SK-N-SH (cell line): ENCODE measurements around the gene CMC2. TPM values are rescaled to one million over a fixed set of nuclear protein-coding genes. Genes with fewer than 3 reads are reported as not detected.

ENCODE experiments used
- CTCF ChIA-PET: fragments of 300-600, 350-600 bp; formaldehyde crosslinking; extraction: SDS; loops from one replicate; lab custom pipeline; 2021; lab: Yijun Ruan, JAX
- POLR2A ChIA-PET: fragments of 350-600 bp; sonication (Branson Sonifier 250); formaldehyde crosslinking; extraction: SDS; loops from one replicate; lab custom pipeline; 2020; ENCODE audit warnings: antibody characterized with exemption, inconsistent platforms; lab: Yijun Ruan, JAX
- DNase-seq: peaks from one replicate; pipeline ENCODE4 v3.0.0; 2012
- H2AFZ ChIP-seq: fragments of 200-600 bp; sonication (generic); 2 replicates; pipeline ENCODE4 v1.8.1; 2016; ENCODE audit warnings: antibody characterized with exemption, mild to moderate bottlenecking, low read depth
- H3F3A ChIP-seq: fragments of 200-600 bp; sonication (generic); replicated peaks from 2 replicates; pipeline ENCODE3; 2016; ENCODE audit warnings: antibody characterized with exemption, mild to moderate bottlenecking; ENCODE audit not compliant: insufficient read depth
- H3K27ac ChIP-seq, 2 experiments: fragments of 200-500 bp in 1 of 2; fragments of 200-600 bp in 1 of 2; sonication (Bioruptor generic) in 1 of 2; sonication (generic), shearing (Covaris generic) in 1 of 2; 2 replicates each; pipeline versions ENCODE4 v1.5.1 to v1.6.1; 2014 to 2016; ENCODE audit warnings: low read depth in 2 of 2, inconsistent platforms in 1 of 2, low read length in 1 of 2, mild to moderate bottlenecking in 1 of 2, mixed read lengths in 1 of 2
- H3K27me3 ChIP-seq: fragments of 200-600 bp; sonication (generic), shearing (Covaris generic); 2 replicates; pipeline ENCODE4 v1.6.1; 2016; ENCODE audit warnings: mixed run types; ENCODE audit not compliant: insufficient read depth
- H3K36me3 ChIP-seq, 2 experiments: fragments of 200-500 bp in 1 of 2; fragments of 200-600 bp in 1 of 2; sonication (Bioruptor generic) in 1 of 2; sonication (generic) in 1 of 2; replicated peaks in 1 of 2; 2 replicates each; pipeline versions ENCODE3 to v1.5.1; 2014 to 2016; ENCODE audit warnings: low read length in 1 of 2, mild to moderate bottlenecking in 1 of 2; ENCODE audit not compliant: insufficient read depth in 2 of 2, control insufficient read depth in 1 of 2
- H3K4me1 ChIP-seq, 2 experiments: fragments of 200-500 bp in 1 of 2; fragments of 200-600 bp in 1 of 2; sonication (Bioruptor generic) in 1 of 2; sonication (generic), shearing (Covaris generic) in 1 of 2; 2 replicates each; pipeline versions ENCODE4 v1.5.1 to v1.6.1; 2014 to 2016; ENCODE audit warnings: low read depth in 1 of 2, low read length in 1 of 2, mixed run types in 1 of 2; ENCODE audit not compliant: insufficient read depth in 2 of 2, control insufficient read depth in 1 of 2
- H3K4me2 ChIP-seq: fragments of 200-600 bp; sonication (generic), shearing (Covaris generic); 2 replicates; pipeline ENCODE4 v1.6.1; 2017; ENCODE audit warnings: mixed run types
- H3K4me3 ChIP-seq, 2 experiments: fragments of 200-500 bp in 1 of 2; fragments of 200-600 bp in 1 of 2; sonication (Bioruptor generic) in 1 of 2; sonication (generic), shearing (Covaris generic) in 1 of 2; 2 replicates each; pipeline versions ENCODE4 v1.5.1 to v1.8.1; 2014 to 2016; ENCODE audit warnings: low read depth in 2 of 2, inconsistent platforms in 1 of 2, low read length in 1 of 2, mild to moderate bottlenecking in 1 of 2, mixed read lengths in 1 of 2, moderate library complexity in 1 of 2
- H3K79me2 ChIP-seq: fragments of 200-600 bp; sonication (generic); 2 replicates; pipeline ENCODE4 v1.8.1; 2017; ENCODE audit warnings: mild to moderate bottlenecking; ENCODE audit not compliant: insufficient read depth
- H3K9ac ChIP-seq: fragments of 200-600 bp; sonication (generic); 2 replicates; pipeline ENCODE4 v1.6.1; 2017; ENCODE audit warnings: mixed run types
- H3K9me2 ChIP-seq: fragments of 200-600 bp; sonication (generic); 2 replicates; pipeline ENCODE4 v1.6.1; 2017; ENCODE audit warnings: mixed run types
- H3K9me3 ChIP-seq: fragments of 200-600 bp; sonication (generic); 2 replicates; pipeline ENCODE4 v1.6.1; 2017; ENCODE audit warnings: mixed run types, mild to moderate bottlenecking, moderate library complexity
- H4K20me1 ChIP-seq: fragments of 200-600 bp; sonication (generic); 2 replicates; pipeline ENCODE4 v1.6.1; 2017; ENCODE audit warnings: mild to moderate bottlenecking, mixed run types; ENCODE audit not compliant: insufficient read depth
- EP300 ChIP-seq, 2 experiments: IDR thresholded peaks; 2 replicates each; pipeline versions ENCODE4 v1.4.0 to v1.6.1; 2012; ENCODE audit warnings: borderline replicate concordance in 1 of 2, low read depth in 1 of 2, low read length in 1 of 2
- FOSL2 ChIP-seq: IDR thresholded peaks from 2 replicates; pipeline ENCODE4 v1.4.0; 2012; ENCODE audit warnings: low read depth, mild to moderate bottlenecking, moderate library complexity, borderline replicate concordance
- FOXJ3 ChIP-seq: sonication (generic); formaldehyde crosslinking; IDR thresholded peaks from 2 replicates; pipeline ENCODE4 v1.5.1; 2020; ENCODE audit warnings: mild to moderate bottlenecking, missing genetic modification reagents
- JUND ChIP-seq: IDR thresholded peaks from 2 replicates; pipeline ENCODE4 v1.4.0; 2012
- MEF2A ChIP-seq: IDR thresholded peaks from 2 replicates; pipeline ENCODE4 v1.4.0; 2012; ENCODE audit warnings: low read depth, borderline replicate concordance
- NRF1 ChIP-seq: IDR thresholded peaks from 2 replicates; pipeline ENCODE4 v1.6.1; 2012; ENCODE audit warnings: low read depth, mild to moderate bottlenecking, low read length
- POLR2AphosphoS5 ChIP-seq: IDR thresholded peaks from 2 replicates; pipeline ENCODE4 v1.6.1; 2012; ENCODE audit warnings: low read depth, low read length
- RAD21 ChIP-seq: IDR thresholded peaks from 2 replicates; pipeline ENCODE4 v1.6.1; 2012; ENCODE audit warnings: mild to moderate bottlenecking, low read length
- RFX5 ChIP-seq: IDR thresholded peaks from 2 replicates; pipeline ENCODE4 v1.6.1; 2012; ENCODE audit warnings: mild to moderate bottlenecking, improper control_type of control experiment, low read length
- RXRA ChIP-seq: IDR thresholded peaks from 2 replicates; pipeline ENCODE4 v1.4.0; 2012; ENCODE audit warnings: low read depth, mild to moderate bottlenecking, borderline replicate concordance
- SIN3A ChIP-seq: IDR thresholded peaks from 2 replicates; pipeline ENCODE4 v1.6.1; 2012; ENCODE audit warnings: low read depth, mild to moderate bottlenecking, low read length, moderate library complexity, borderline replicate concordance
- TAF1 ChIP-seq: IDR thresholded peaks from 2 replicates; pipeline ENCODE4 v1.6.1; 2012; ENCODE audit warnings: low read depth, mild to moderate bottlenecking, low read length, moderate library complexity, borderline replicate concordance
- TEAD4 ChIP-seq: IDR thresholded peaks from 2 replicates; pipeline ENCODE4 v1.4.0; 2012; ENCODE audit warnings: mild to moderate bottlenecking, borderline replicate concordance; ENCODE audit not compliant: insufficient read depth
- YY1 ChIP-seq: IDR thresholded peaks from 2 replicates; pipeline ENCODE4 v1.4.0; 2012; ENCODE audit warnings: low read depth, mild to moderate bottlenecking
- WGBS: methylation state at CpG from one replicate; pipeline ENCODE4 v1.1.6; 2017; ENCODE audit warnings: low lambda C conversion rate; 5-methylcytosine and 5-hydroxymethylcytosine counted together
- polyA plus RNA-seq, 3 experiments: library from polyadenylated mRNA; depleted of rRNA; stranded (reverse); fragments of >200 nt; gene quantifications; 2 replicates each; pipeline ENCODE4 v1.2.3, GENCODE V29; 2012
- TF ChIP-seq, protein P1 (sequence below): IDR thresholded peaks from 2 replicates; pipeline ENCODE4 v1.4.0; 2012; ENCODE audit warnings: low read depth, borderline replicate concordance
- TF ChIP-seq, protein P2 (sequence below): IDR thresholded peaks from 2 replicates; pipeline ENCODE4 v1.4.0; 2012; ENCODE audit warnings: low read depth, borderline replicate concordance
- TF ChIP-seq, protein P3 (sequence below): fragments of 150-350 bp; IDR thresholded peaks from 2 replicates; pipeline ENCODE4 v1.6.1; 2017; ENCODE audit warnings: antibody characterized with exemption, low read length, low read depth, borderline replicate concordance
- TF ChIP-seq, protein P4 (sequence below): IDR thresholded peaks from 2 replicates; pipeline ENCODE4 v1.4.0; 2012; ENCODE audit warnings: low read depth

The CMC2 gene
- polyA plus RNA-seq, 1 of the 3 experiments (the other 2 are of a cell fraction), result 135 TPM

DNA sequence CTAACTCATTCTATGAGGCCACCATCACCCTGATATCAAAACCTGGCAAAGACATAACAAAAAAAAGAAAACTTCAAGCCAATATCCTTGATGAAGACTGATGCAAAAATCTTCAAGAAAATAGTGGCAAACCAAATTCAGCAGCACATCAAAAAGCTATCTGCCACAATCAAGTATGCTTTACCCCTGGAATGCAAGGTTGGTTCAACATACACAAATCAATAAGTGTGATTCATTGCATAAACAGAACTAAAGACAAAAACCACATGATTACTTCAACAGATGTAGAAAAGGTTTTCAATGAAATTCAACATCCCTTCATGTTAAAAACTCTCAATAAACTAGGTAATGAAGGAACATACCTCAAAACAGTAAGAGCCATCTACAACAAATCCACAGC, 48.4 kb downstream of the CMC2 start:
- H3K9ac ChIP-seq, result no peak overlapping the region
- H3K79me2 ChIP-seq, result no peaks in the 10 kb centered on the region
- TF ChIP-seq FOXJ3 (CRISPR knock-in tag), result no peak
- TF ChIP-seq TAF1, result no peak
- TF ChIP-seq RXRA, result no peak
- TF ChIP-seq JUND, result no peak
- TF ChIP-seq YY1, result no peak
- no peak for TF ChIP-seq TEAD4
- no peak for TF ChIP-seq RFX5
- TF ChIP-seq, protein P1, sequence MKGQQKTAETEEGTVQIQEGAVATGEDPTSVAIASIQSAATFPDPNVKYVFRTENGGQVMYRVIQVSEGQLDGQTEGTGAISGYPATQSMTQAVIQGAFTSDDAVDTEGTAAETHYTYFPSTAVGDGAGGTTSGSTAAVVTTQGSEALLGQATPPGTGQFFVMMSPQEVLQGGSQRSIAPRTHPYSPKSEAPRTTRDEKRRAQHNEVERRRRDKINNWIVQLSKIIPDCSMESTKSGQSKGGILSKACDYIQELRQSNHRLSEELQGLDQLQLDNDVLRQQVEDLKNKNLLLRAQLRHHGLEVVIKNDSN, result no peak
- TF ChIP-seq RAD21, result no peak
- no peak for TF ChIP-seq NRF1
- no peak for TF ChIP-seq EP300 (IDR thresholded peaks at IDR 0.05; ENCODE audit: borderline replicate concordance in 1 of 2, low read depth in 1 of 2, low read length in 1 of 2)
- TF ChIP-seq, protein P2, sequence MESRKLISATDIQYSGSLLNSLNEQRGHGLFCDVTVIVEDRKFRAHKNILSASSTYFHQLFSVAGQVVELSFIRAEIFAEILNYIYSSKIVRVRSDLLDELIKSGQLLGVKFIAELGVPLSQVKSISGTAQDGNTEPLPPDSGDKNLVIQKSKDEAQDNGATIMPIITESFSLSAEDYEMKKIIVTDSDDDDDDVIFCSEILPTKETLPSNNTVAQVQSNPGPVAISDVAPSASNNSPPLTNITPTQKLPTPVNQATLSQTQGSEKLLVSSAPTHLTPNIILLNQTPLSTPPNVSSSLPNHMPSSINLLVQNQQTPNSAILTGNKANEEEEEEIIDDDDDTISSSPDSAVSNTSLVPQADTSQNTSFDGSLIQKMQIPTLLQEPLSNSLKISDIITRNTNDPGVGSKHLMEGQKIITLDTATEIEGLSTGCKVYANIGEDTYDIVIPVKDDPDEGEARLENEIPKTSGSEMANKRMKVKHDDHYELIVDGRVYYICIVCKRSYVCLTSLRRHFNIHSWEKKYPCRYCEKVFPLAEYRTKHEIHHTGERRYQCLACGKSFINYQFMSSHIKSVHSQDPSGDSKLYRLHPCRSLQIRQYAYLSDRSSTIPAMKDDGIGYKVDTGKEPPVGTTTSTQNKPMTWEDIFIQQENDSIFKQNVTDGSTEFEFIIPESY, result no peak
- no peak for DNase-seq
- H4K20me1 ChIP-seq, result no peaks in the 10 kb centered on the region
- H2AFZ ChIP-seq, result no peak overlapping the region
- no peak overlapping the region for H3K4me3 ChIP-seq
- H3K9me2 ChIP-seq, result no peaks in the 10 kb centered on the region
- peaks cover 15% of the 10 kb centered on the region; the same call in 1 of the 2 replicates for H3K9me3 ChIP-seq
- POLR2A ChIA-PET, result no interaction called here
- no peaks in the 10 kb centered on the region for H3K4me1 ChIP-seq
- no peaks in the 10 kb centered on the region for H3F3A ChIP-seq
- H3K36me3 ChIP-seq, result no peaks in the 10 kb centered on the region
- CTCF ChIA-PET, result interaction anchor here (1.1 to 1.5 kb wide), 2 partner anchors 10 to 16 kb away, joined by 3 to 4 read pairs; no protein-coding TSS in a partner anchor
- no peaks in the 10 kb centered on the region for H3K27me3 ChIP-seq
- H3K27ac ChIP-seq, result no peak overlapping the region
- no peak overlapping the region for H3K4me2 ChIP-seq

DNA sequence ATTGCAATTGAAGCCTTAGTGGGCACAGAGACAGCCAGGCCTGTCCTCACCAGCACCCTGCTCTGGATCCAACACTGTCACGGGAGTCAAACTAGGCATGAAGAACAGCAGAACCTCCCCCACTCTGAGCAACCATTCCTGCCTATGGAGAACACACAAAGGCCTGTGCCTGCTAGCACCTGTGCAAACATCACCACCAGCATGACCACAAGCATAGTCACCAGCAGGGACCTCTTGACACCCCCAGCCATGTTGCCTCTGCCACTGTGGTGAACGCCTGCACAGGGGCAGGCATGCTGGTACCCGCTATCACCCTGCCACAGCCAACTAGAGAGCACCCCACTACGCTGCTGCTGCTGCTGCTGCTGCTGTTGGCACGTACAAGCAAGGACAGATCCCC, 51.7 kb downstream of the CMC2 start:
- H3K9me2 ChIP-seq, result no peaks in the 10 kb centered on the region
- POLR2A ChIA-PET, result no interaction called here
- no peak for TF ChIP-seq RFX5
- no peak for TF ChIP-seq TEAD4
- TF ChIP-seq, protein P3, sequence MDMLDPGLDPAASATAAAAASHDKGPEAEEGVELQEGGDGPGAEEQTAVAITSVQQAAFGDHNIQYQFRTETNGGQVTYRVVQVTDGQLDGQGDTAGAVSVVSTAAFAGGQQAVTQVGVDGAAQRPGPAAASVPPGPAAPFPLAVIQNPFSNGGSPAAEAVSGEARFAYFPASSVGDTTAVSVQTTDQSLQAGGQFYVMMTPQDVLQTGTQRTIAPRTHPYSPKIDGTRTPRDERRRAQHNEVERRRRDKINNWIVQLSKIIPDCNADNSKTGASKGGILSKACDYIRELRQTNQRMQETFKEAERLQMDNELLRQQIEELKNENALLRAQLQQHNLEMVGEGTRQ, result no peak
- TF ChIP-seq SIN3A, result no peak
- no peak for TF ChIP-seq POLR2AphosphoS5
- no peak for TF ChIP-seq FOSL2
- no peak for TF ChIP-seq MEF2A
- no peak for TF ChIP-seq TAF1
- no peak for TF ChIP-seq YY1
- no peak for TF ChIP-seq RAD21
- TF ChIP-seq, protein P4, sequence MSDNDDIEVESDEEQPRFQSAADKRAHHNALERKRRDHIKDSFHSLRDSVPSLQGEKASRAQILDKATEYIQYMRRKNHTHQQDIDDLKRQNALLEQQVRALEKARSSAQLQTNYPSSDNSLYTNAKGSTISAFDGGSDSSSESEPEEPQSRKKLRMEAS, result no peak
- TF ChIP-seq, all 33 proteins: peak for 0
- peaks cover 15% of the 10 kb centered on the region; the same call in 1 of the 2 replicates for H3K9me3 ChIP-seq
- no peak overlapping the region for H3K27ac ChIP-seq
- no peak overlapping the region for H3K4me2 ChIP-seq
- H3K79me2 ChIP-seq, result no peaks in the 10 kb centered on the region
- CTCF ChIA-PET, result no interaction called here
- no peak overlapping the region for H3K4me3 ChIP-seq
- no peaks in the 10 kb centered on the region for H3K27me3 ChIP-seq
- DNase-seq, result no peak
- H2AFZ ChIP-seq, result no peak overlapping the region
- no peaks in the 10 kb centered on the region for H3K4me1 ChIP-seq
- H4K20me1 ChIP-seq, result no peaks in the 10 kb centered on the region
- no peaks in the 10 kb centered on the region for H3K36me3 ChIP-seq
- no peaks in the 10 kb centered on the region for H3F3A ChIP-seq
- no peak overlapping the region for H3K9ac ChIP-seq
- 61% methylated on average over 4 of the region's 5 CpGs for WGBS
